GOT3 (cell line): Measurements from ENCODE around the gene RNF144A.

Experiments
- DNase-seq: peaks from one replicate; lab custom pipeline; 2025; ENCODE audit warnings: mixed read lengths; lab: John Stamatoyannopoulos, UW

Gene RNF144A

DNA sequence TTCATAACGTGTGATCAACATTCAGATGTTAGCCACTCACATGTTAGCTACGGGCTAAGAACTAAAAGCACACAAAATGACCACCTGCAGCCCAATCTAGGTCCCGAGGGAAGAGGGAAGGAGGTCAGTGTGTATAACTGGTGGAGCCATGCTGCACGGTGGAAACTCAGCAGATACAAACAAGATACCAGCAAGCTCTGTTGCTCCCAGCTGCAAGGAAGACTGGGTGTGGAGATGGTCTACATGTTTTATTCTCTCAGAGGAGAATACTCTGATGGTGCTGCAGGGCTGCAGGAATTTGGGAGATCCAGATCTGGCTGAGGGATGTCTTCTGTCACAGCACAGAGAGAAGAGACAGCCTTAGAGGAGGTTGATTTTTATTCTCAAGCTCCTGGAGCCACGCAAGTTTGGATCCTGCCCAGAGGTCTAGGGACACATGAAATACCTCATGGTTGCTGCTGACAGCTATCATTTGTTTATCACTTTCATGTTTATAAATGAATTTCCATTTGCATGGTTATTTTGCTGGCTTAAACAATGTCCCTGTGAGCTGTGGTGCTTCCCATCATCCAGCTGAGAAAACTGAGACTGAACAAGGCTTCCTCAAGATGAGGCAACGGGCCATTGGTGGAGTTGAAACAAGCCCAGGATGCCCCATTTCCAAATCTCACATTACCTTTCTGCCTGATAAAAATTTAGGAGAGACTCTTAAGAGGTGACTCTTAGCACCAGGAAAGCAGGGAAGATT, 30.9 kb downstream of the RNF144A start:
- DNase-seq, result no peak

DNA sequence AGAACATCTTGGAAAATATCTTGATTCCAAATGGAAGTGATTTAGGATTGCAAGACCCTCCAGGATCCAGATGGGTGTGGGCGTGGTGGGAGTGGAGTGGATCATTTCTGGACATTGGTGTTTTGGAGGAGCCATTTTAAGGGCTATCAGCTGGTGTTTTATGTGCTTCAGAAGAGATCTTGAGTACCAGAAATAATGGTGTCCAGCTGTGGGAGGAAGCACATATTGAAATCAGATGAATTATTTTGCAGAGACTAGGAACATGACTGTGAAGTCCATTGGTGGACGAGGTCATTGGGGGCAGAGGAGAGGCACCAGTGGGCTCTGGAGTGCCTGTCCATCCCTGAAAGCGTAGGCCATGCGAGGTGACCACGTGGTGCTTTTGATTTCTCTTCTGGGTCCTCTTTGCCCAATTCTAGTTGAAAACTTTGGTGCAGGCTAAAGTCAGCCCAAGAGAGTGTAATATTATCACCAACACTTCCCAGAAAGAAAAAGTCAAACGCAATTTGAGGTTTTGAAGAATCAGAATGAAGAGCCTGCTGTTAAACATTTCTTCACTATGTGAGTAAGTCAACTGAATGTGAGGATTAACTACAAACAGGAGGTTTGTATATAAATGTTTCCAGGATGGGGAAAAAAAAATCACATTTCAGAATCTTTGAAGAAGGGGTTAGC, 31.6 kb downstream of the RNF144A start:
- no peak for DNase-seq

DNA sequence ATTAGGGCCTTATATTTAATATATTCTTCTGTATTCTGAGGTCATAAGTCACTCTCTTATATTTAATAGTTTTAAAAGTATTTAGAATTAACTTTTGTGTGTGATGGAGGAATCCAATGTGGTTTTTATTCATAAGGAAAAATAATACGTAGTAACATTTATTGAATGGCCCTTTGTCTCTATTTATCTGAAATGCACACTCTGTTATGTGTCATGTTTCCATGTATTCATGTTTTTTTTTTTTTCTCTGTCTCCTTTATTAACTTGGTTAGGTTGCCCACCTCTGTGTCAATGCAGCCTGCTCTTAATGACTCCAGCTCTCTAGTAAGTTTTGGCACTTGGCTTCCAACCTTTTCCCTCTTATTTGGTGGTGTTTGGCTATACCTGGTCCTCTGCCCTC, 33.8 kb downstream of the RNF144A start:
- no peak for DNase-seq

GRCh38 chr2:6952101-6952500, 34.9 kb downstream of the RNF144A start:
- no peak for DNase-seq

DNA sequence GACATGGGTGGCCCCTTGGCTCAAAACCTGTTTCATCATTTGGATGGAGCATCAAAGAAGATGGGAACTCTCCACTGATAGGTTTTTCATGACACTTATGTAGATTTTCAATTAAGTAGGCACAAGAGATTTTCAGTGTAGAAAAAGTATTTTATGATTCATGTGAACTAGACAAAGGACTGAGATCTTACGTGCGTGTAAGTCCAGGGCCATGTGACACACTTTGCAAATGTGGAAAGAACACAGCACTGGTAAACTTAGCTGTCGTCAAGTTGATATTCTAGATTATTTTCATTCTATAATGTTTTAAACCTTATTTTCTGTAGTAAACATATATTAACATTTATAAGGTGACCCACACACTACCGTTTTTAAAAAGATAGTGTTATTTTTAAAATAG, 37.4 kb downstream of the RNF144A start:
- no peak for DNase-seq

GRCh38 chr2:6955511-6956136, 38.4 kb downstream of the RNF144A start:
- DNase-seq, result no peak

DNA sequence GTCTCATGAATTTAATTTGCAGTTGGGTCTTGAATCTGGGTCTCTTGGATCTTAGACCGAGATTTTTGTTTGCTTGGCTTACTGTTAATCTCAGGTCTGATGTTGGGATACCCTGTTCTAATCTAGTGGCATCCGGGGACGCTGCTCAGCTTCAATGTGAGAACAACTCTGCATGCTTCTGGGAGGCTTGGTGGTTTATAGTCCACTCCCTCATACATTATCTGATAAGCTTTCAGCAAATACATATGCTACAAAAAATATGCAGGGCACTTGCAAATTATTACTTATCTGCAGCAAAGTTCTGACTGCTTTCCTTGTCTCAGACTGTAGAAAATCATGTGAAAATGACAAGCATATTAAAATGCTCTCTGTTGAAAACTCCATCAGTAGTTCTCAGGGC, 39.4 kb downstream of the RNF144A start:
- no peak for DNase-seq

DNA sequence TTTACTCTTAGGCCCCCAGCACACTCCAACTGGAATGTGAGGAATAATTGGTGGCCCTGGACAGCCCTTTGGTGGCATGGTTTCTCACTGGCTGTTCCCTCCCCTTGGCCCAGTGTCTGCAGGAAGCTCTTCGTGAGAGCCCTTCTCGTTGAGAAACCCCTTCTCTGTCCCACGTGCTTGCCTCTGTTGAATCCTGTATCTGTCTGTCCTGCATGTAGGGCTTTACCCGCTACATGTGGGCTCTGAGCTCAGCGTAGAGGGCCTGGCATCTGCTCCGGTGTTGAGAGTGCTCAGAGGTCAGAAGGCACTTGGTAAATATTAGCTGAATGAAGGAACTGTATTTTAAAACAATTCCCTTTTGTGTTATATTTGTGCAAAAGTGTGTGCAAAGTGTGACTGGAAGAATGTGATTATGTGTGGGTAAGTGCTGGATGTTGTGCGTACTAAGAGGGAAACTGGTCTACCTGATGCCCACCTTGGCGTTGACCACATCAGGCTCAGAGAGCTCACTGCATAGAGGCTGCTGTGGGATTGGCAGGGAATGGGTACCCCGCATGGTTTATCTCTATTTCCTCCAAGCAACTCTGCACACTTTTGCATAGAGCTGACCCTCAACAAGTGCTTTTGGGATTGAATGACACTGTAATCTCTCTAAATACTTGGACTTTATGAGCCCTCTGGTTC, 40.0 kb downstream of the RNF144A start:
- no peak for DNase-seq

DNA sequence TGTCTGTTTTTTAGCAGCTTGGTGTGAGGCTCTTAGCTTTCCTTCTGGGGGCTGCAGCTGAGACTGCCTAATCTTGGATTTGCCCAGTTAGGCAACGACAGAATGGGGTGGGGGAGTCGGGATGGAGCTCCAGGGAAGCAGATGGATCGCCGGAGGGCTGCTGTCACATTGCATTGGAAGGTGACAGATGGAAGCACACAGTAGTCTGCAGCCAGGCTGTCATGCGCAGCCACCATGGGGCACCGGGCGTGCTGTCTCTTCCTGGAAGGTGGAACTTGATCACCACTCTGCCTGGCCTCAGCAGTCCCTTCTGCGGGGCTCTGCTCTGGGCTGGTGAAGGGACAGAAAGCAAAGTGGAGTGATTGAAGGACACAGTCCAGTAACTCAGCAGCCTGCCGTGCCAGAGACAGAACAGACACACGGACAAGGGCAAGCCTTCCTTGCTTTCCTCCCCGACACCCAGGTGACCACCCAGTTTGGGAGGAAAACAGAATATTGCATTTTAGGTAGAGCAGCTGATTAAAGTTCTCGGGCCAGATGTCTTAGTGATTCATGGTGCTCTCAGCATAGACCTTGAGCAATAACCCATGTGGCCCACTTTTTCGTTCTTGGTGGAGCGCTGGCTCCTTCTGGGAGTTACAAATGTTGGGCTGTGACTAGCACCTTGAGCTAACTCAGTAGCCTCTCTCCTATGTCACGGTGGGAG, 40.9 kb downstream of the RNF144A start:
- DNase-seq, result no peak

GRCh38 chr2:6958616-6959235, 41.5 kb downstream of the RNF144A start:
- no peak for DNase-seq

DNA sequence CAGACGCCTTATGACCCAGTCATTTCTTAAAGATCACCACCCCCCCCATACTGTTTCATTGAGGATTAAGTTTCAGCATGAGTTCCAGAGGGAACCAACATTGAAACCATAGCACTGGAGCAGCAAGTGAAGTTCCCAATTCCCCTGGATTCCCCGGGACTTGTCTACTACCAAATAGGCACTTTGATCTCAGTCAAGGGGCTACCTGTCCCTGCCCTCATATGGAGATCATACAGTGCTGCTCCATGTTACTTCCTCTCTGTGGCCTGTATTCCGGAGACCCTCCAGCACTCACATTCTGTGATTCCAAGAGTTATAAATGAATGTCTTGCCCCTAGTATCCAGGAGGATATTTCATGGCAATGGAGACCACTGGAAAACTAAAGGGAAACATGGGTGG, 42.5 kb downstream of the RNF144A start:
- DNase-seq, result no peak

GRCh38 chr2:6960659-6961058, 43.4 kb downstream of the RNF144A start:
- no peak for DNase-seq

DNA sequence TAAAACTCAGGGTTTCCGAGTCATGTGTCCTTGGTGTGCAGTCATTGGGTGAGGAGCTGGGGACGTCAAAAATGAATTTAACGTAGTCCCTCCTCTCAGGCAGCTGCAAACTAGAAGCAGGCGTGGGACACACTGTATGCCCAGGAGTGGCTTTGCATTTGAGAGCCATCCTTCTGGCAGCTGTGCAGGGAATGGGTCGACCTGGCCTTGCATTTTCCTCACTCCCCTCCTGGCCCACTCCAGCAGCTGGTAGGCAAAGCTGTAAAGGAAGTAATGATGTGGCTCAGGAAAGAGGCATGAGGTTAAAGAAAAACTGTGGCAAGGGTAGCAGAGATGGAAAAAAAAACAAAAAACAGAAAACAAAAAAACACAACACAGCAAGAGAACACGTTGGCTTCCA, 46.5 kb downstream of the RNF144A start:
- DNase-seq, result no peak

DNA sequence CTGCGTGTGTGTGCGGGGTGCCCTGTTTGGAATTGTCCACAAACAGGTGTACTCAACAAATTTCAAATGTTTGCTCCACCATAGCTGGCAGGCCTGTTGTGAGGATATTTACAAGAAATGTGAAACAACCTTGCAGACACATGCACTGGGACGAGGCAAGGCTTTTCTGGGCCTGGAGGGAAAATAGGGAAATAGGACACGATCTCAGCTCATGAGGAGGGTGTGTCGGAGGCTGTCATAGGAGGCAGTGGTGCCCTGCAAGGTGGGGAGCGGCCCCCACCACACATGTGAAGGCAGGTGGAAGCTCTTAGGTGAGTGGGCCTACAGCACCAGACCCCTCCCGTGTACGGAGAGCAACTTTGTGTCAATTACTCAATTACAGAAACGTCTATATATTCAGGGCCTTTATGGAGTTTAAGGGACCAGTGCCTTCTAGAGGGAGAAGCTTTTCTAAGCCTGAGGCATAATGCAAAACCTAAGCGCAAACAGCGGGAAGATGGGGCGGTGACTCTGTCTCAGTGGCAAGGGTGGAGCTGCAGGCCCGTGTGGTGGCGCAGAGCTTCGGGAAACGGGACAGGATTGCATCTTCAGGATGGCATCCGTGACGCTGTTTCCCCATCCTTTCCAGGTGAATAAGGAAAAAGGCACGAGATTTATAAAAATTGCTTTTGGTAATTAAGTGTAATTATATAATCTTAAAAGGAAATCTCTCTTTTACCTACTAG, 48.0 kb downstream of the RNF144A start:
- no peak for DNase-seq

GRCh38 chr2:6966446-6966940, 49.3 kb downstream of the RNF144A start:
- no peak for DNase-seq

GRCh38 chr2:6967301-6967700, 50.1 kb downstream of the RNF144A start:
- no peak for DNase-seq

DNA sequence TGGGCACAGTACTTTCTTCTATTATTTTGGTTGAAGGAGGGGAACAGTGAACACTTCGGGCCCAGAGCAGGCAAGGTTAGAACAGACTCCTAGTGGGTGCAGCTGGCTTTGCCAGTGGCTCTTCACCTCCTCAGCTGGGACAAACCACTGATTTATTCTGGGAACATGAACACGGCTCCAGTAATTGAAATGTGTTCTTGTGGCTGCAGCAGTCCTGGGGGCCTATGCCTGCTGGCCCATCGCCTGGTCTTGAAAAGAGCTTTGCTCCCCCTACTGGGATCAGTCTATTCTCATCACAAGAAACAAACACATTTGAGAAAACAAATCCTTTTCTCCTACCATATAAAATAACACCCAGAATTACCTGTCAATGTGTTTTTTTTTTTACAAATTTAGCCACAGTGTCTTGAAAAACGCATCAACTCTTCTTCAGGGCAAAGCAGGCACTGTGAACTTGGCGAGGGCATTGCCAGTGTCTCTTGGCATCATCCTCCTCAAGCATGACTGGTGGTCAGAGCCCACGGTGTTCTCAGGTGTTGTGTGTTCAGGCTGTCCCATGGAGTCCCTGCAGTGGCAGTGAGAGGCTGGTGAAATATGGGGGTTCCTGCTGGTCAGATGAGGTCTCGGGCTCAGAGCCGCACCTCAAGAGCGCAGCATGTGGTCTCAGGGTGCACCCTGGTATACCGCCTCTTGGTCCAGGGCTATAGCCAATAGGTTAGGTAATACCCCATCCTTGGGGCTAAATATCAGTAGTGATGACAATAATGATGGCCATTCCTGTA, 51.3 kb downstream of the RNF144A start:
- no peak for DNase-seq

DNA sequence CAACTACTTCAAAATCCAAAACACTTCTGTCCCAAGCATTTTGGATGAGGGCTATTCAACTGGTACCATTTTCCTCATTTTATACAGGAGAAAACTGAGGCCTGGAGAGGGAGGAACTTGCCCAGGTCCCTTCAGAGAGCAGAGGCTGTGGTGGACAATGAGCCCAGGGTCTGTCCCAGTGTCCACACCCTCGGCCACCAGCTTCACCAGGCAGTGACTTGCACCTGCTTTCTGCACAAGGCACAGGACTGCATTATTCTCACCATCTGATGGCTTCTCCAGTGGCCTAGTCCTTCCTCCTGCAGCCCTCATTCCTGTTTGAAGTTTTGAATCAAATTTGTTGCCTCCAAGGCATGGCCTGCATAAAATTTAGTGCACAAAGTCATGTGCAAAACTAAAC, 53.3 kb downstream of the RNF144A start:
- DNase-seq, result no peak

DNA sequence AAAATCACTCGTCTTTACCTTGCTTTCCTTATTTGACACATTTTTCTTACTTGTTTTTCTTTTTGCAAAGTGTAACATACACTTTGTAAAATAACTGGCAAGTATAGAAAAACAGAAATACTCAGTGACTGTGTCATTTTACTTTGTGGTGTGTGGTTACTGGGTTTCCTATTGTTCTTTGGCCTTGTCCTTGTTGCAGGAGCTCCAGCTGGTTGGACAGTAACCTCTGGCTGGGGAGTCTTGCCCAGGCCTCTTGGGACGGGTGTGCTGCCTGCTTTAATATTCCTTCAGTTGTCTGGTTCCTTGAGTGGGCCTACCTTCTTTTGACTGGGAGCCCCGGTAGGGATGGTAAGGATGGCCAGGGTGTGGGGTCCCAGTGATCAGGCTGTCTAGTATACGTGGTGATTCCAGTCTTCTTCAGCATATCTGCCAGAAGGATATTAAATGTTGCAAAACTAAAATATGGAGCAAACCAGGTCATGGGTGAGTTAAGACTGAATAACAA, 53.8 kb downstream of the RNF144A start:
- DNase-seq, result no peak

DNA sequence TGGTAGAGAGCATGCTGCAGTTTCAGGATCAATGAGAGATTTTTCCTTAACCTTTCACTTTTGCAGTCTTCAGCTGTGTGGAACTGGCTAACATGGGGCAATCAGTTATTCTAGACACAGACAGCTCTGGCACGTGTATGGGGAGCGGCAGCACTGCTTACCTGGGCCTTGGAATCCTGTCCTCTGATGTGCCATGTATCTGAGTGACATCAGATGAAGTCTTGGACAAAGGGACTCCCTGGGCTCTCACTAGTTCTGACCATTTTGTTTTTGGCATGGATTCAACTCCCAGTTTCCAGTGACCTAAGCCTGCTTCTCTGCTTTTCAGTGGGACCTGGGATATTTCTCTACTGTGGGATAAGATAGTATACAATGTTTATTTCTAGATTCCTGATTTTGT, 54.3 kb downstream of the RNF144A start:
- no peak for DNase-seq
